IMR-90 (cell line): ENCODE measurements around the gene ABCC3. TPM values are rescaled to one million over a fixed set of nuclear protein-coding genes. Genes with fewer than 3 reads are reported as not detected.
A peak's percentile ranks its signal among the peaks of the same experiment; 100 is the strongest.

Experiments used
- ATAC-seq: fragments of 200-7000 bp; cut with Tn5 transposase; 2 replicates; pipeline ENCODE4 v1.9.1; 2020; ENCODE audit warnings: low read depth, mild to moderate bottlenecking, moderate library complexity
- BruUV-seq: library from RNA; stranded (reverse); fragments of 400-500 nt; replicated peaks from 2 replicates; lab custom pipeline; 2021; lab: Mats Ljungman, UMichigan
- CTCF ChIA-PET: fragments of 300-600 bp; formaldehyde crosslinking; extraction: SDS; loops from one replicate; lab custom pipeline; 2021; ENCODE audit warnings: antibody characterized with exemption; lab: Yijun Ruan, JAX
- POLR2A ChIA-PET: fragments of 300-600 bp; sonication (Branson Sonifier 250); formaldehyde crosslinking; loops from one replicate; lab custom pipeline; 2022; ENCODE audit warnings: antibody characterized with exemption; ENCODE audit not compliant: unreplicated experiment; lab: Charles Lee
- DNase-seq: peaks from one replicate; pipeline ENCODE4 v3.0.0; 2013
- H2AFZ ChIP-seq: replicated peaks from 2 replicates; pipeline ENCODE3; 2013; ENCODE audit warnings: low read length, mild to moderate bottlenecking; ENCODE audit not compliant: poor library complexity
- H2AK5ac ChIP-seq: 2 replicates; pipeline ENCODE4 v1.6.1; 2013; ENCODE audit warnings: low read depth, low read length, inconsistent platforms
- H2AK9ac ChIP-seq: replicated peaks from 2 replicates; pipeline ENCODE3; 2013; ENCODE audit warnings: mild to moderate bottlenecking, low read depth, low read length, moderate library complexity; ENCODE audit not compliant: poor library complexity
- H2BK120ac ChIP-seq: 2 replicates; pipeline ENCODE4 v1.6.1; 2013; ENCODE audit warnings: low read depth, low read length, inconsistent platforms
- H2BK15ac ChIP-seq: 3 replicates; pipeline ENCODE4 v1.6.1; 2013; ENCODE audit warnings: low read depth, low read length, inconsistent platforms
- H2BK20ac ChIP-seq: 2 replicates; pipeline ENCODE4 v1.6.1; 2013; ENCODE audit warnings: low read depth, mild to moderate bottlenecking, inconsistent platforms, low read length, moderate library complexity
- H2BK5ac ChIP-seq: 2 replicates; pipeline ENCODE4 v1.6.1; 2013; ENCODE audit warnings: mild to moderate bottlenecking, low read depth, low read length, inconsistent platforms; ENCODE audit not compliant: poor library complexity, severe bottlenecking
- H3K14ac ChIP-seq: replicated peaks from 2 replicates; pipeline ENCODE4 v1.6.1; 2013; ENCODE audit warnings: low read depth, low read length, inconsistent platforms
- H3K18ac ChIP-seq: 2 replicates; pipeline ENCODE4 v1.6.1; 2013; ENCODE audit warnings: low read depth, low read length, control low read depth
- H3K23ac ChIP-seq: 2 replicates; pipeline ENCODE4 v1.6.1; 2013; ENCODE audit warnings: low read depth, low read length, inconsistent platforms
- H3K27ac ChIP-seq: 2 replicates; pipeline ENCODE4 v1.5.1; 2013; ENCODE audit warnings: mild to moderate bottlenecking, control low read depth, low read length; ENCODE audit not compliant: insufficient read depth
- H3K27me3 ChIP-seq: 2 replicates; pipeline ENCODE4 v1.6.1; 2013; ENCODE audit warnings: low read length; ENCODE audit not compliant: control insufficient read depth, insufficient read depth
- H3K36me3 ChIP-seq: 2 replicates; pipeline ENCODE4 v1.6.1; 2013; ENCODE audit warnings: low read length, mixed read lengths; ENCODE audit not compliant: control insufficient read depth, insufficient read depth
- H3K4ac ChIP-seq: 2 replicates; pipeline ENCODE4 v1.6.1; 2013; ENCODE audit warnings: low read depth, low read length, inconsistent platforms
- H3K4me1 ChIP-seq: 2 replicates; pipeline ENCODE4 v1.6.1; 2013; ENCODE audit warnings: low read length, mixed read lengths; ENCODE audit not compliant: control insufficient read depth, insufficient read depth
- H3K4me2 ChIP-seq: 2 replicates; pipeline ENCODE4 v1.6.1; 2013; ENCODE audit warnings: low read depth, mild to moderate bottlenecking, control low read depth, low read length, moderate library complexity
- H3K4me3 ChIP-seq: 2 replicates; pipeline ENCODE4 v1.5.1; 2013; ENCODE audit warnings: low read depth, mild to moderate bottlenecking, control low read depth, low read length, moderate library complexity; ENCODE audit not compliant: insufficient read depth
- H3K56ac ChIP-seq: 2 replicates; pipeline ENCODE4 v1.6.1; 2013; ENCODE audit warnings: low read length, inconsistent platforms; ENCODE audit not compliant: insufficient read depth; ENCODE audit errors: extremely low read depth
- H3K79me1 ChIP-seq, 2 experiments: 2 replicates each; pipeline ENCODE4 v1.6.1; 2013; ENCODE audit warnings: low read length in 2 of 2, inconsistent platforms in 1 of 2, low read depth in 1 of 2
- H3K9ac ChIP-seq: 2 replicates; pipeline ENCODE4 v1.6.1; 2013; ENCODE audit warnings: low read depth, low read length, control low read depth
- H3K9me1 ChIP-seq: 2 replicates; pipeline ENCODE4 v1.6.1; 2013; ENCODE audit warnings: low read length, inconsistent platforms; ENCODE audit not compliant: insufficient read depth
- H3K9me3 ChIP-seq: 2 replicates; pipeline ENCODE4 v1.6.1; 2013; ENCODE audit warnings: low read length; ENCODE audit not compliant: control insufficient read depth, insufficient read depth
- H4K20me1 ChIP-seq: 2 replicates; pipeline ENCODE4 v1.6.1; 2013; ENCODE audit warnings: low read length, inconsistent platforms; ENCODE audit not compliant: insufficient read depth
- H4K5ac ChIP-seq: 2 replicates; pipeline ENCODE4 v1.6.1; 2013; ENCODE audit warnings: mild to moderate bottlenecking, low read depth, low read length, control low read depth
- H4K8ac ChIP-seq, 2 experiments: 2 replicates each; pipeline ENCODE4 v1.6.1; 2013; ENCODE audit warnings: low read depth in 2 of 2, low read length in 2 of 2, control low read depth in 1 of 2, inconsistent platforms in 1 of 2
- H4K91ac ChIP-seq: 2 replicates; pipeline ENCODE4 v1.6.1; 2013; ENCODE audit warnings: low read depth, low read length, inconsistent platforms; ENCODE audit not compliant: insufficient read depth
- BHLHE40 ChIP-seq: fragments of 150-350 bp; IDR thresholded peaks from 2 replicates; pipeline ENCODE4 v1.6.1; 2016; ENCODE audit warnings: mild to moderate bottlenecking, low read depth, low read length
- CHD1 ChIP-seq: IDR thresholded peaks from 2 replicates; pipeline ENCODE4 v1.6.1; 2012; ENCODE audit warnings: low read depth, low read length, improper control_type of control experiment
- ELK1 ChIP-seq: fragments of 150-350 bp; IDR thresholded peaks from 2 replicates; pipeline ENCODE4 v1.6.1; 2016; ENCODE audit warnings: low read depth, mild to moderate bottlenecking, low read length, moderate library complexity, borderline replicate concordance
- MAFK ChIP-seq: IDR thresholded peaks from 2 replicates; pipeline ENCODE4 v1.6.1; 2012; ENCODE audit warnings: low read depth, low read length, improper control_type of control experiment
- MAZ ChIP-seq: IDR thresholded peaks from 2 replicates; pipeline ENCODE4 v1.6.1; 2012; ENCODE audit warnings: low read depth, mild to moderate bottlenecking, low read length, improper control_type of control experiment, moderate library complexity, borderline replicate concordance
- NFE2L2 ChIP-seq: fragments of 150-350 bp; IDR thresholded peaks from 2 replicates; pipeline ENCODE4 v1.6.1; 2016; ENCODE audit warnings: low read depth, mild to moderate bottlenecking, low read length
- POLR2A ChIP-seq: IDR thresholded peaks from 2 replicates; pipeline ENCODE4 v1.6.1; 2012; ENCODE audit warnings: mild to moderate bottlenecking, low read depth, low read length
- USF2 ChIP-seq: fragments of 150-350 bp; IDR thresholded peaks from 2 replicates; pipeline ENCODE4 v1.6.1; 2017; ENCODE audit warnings: mild to moderate bottlenecking, antibody characterized with exemption, low read length, low read depth
- WGBS, 2 experiments: methylation state at CpG; one replicate each; pipeline versions ENCODE4 v1.1.5 to v1.1.7; 2013; ENCODE audit warnings: missing lambda C conversion rate in 2 of 2; ENCODE audit not compliant: insufficient read length in 1 of 2; ENCODE audit errors: extremely low coverage in 2 of 2; 5-methylcytosine and 5-hydroxymethylcytosine counted together
- dilution Hi-C: fragments of 300-500 bp; cut with HindIII; formaldehyde crosslinking; loops from one replicate; pipeline ENCODE4 v1.14.3; 2018; ENCODE audit warnings: low sequenced_read_pairs; ENCODE audit not compliant: unreplicated experiment
- in situ Hi-C: fragments of 300-500 bp; cut with MboI; formaldehyde crosslinking; loops from 3 replicates; pipeline ENCODE4 v1.14.3; 2019; ENCODE audit warnings: low sequenced_read_pairs, inconsistent platforms, mixed read lengths
- intact Hi-C: fragments of 100-400 bp; cut with micrococcal nuclease; formaldehyde crosslinking; loops from 2 replicates; pipeline ENCODE4 v1.10.0; 2022
- polyA plus RNA-seq, 3 experiments: library from polyadenylated mRNA; depleted of rRNA; stranded (reverse); fragments of >200 nt; gene quantifications; 2 replicates each; pipeline ENCODE4 v1.2.3, GENCODE V29; 2012; ENCODE audit warnings: low replicate concordance in 1 of 3
- total RNA-seq: library from RNA; depleted of rRNA; stranded (reverse); fragments of >200 nt; gene quantifications from 2 replicates; pipeline ENCODE4 v1.2.3, GENCODE V29; 2012

Gene ABCC3
- total and polyA plus RNA-seq, 2 of the 4 experiments (the other 2 are of a cell fraction), result 3.2 to 6.6 TPM

- no TSS peak for BruUV-seq
- Histone ChIP-seq H3K4me1 (peaks cover 20% of the 10 kb centered on the region), H4K20me1 (no peaks in the 10 kb centered on the region), H2AK9ac (no peak overlapping the region), H2BK5ac (no peak overlapping the region), H3K79me1 (no peaks in the 10 kb centered on the region), H3K27ac (no peak overlapping the region), H4K5ac (no peak overlapping the region), H3K4me3 (no peak overlapping the region), H3K9me3 (no peaks in the 10 kb centered on the region), H3K23ac (no peak overlapping the region), H3K9me1 (peaks cover 20% of the 10 kb centered on the region), H3K27me3 (no peaks in the 10 kb centered on the region), H3K9ac (no peak overlapping the region), H3K56ac (no peak overlapping the region), H2BK20ac (no peak overlapping the region), H3K4me2 (no peak overlapping the region), H2BK15ac (no peak overlapping the region), H3K14ac (no peak overlapping the region), H3K36me3 (no peaks in the 10 kb centered on the region; the same call in 1 of the 2 replicates), H4K91ac (no peak overlapping the region; the same call in 1 of the 2 replicates), H3K18ac (no peak overlapping the region), H2AK5ac (peak overlapping the region; percentile 12; the same call in 1 of the 2 replicates), H3K4ac (no peak overlapping the region), H4K8ac (no peak overlapping the region), H2BK120ac (no peak overlapping the region), H2AFZ (no peak overlapping the region)
- dilution Hi-C loops (no loop called here), intact Hi-C loops (no loop called here), in situ Hi-C loops (no loop called here)
- POLR2A ChIA-PET, result no interaction called here
- ATAC-seq (no peak), DNase-seq (no peak)
- 98% methylated on average over 17 of the region's 28 CpGs; no CpG with 5 or more reads in 1 of the 2 experiments for WGBS, 2 experiments
- TF ChIP-seq CHD1, result no peak
- no peak for TF ChIP-seq NFE2L2
- TF ChIP-seq ELK1, result no peak
- no peak for TF ChIP-seq MAZ
- no peak for TF ChIP-seq POLR2A
- TF ChIP-seq USF2, result no peak
- TF ChIP-seq MAFK, result no peak
- TF ChIP-seq BHLHE40, result no peak
- CTCF ChIA-PET, result interaction anchor here (1.4 kb wide), 1 partner anchor 133 kb away, joined by 4 read pairs; no protein-coding TSS in a partner anchor
These were observed 49.0 kb downstream of the ABCC3 start for GRCh38 chr17:50683434-50684287.
